UCSD-AML1 (cell line): ENCODE measurements around the gene WBP2.

Source experiments
- DNase-seq: peaks from one replicate; lab custom pipeline; 2025; ENCODE audit not compliant: unreplicated experiment; lab: John Stamatoyannopoulos, UW

Gene WBP2

GRCh38 chr17:75845933-75846691, 9.0 kb downstream of the WBP2 start:
- DNase-seq, result no peak

GRCh38 chr17:75845058-75845711, 9.9 kb downstream of the WBP2 start:
- peak; percentile 91 for DNase-seq

- DNase-seq, result peak; percentile 79
Observed at GRCh38 chr17:75844530-75845057, 10.5 kb downstream of the WBP2 start.

GRCh38 chr17:75843577-75844529, 11.3 kb downstream of the WBP2 start, which contains the start of gene UNC13D:
Gene UNC13D (minus strand): TSS chr17:75844404. CDS start chr17:75844337, 67 bp downstream.
- peak; percentile 83 for DNase-seq

GRCh38 chr17:75842963-75843576, 12.1 kb downstream of the WBP2 start:
- DNase-seq, result no peak

- DNase-seq, result no peak
Observed at GRCh38 chr17:75842411-75842810, 12.7 kb downstream of the WBP2 start.

- no peak for DNase-seq
Observed at GRCh38 chr17:75840799-75841164, 14.4 kb downstream of the WBP2 start.

- DNase-seq, result no peak
Observed at GRCh38 chr17:75839942-75840798, 15.0 kb downstream of the WBP2 start.

GRCh38 chr17:75838410-75838809, 16.7 kb downstream of the WBP2 start:
- no peak for DNase-seq

- DNase-seq, result no peak
Observed at GRCh38 chr17:75837899-75838298, 17.2 kb downstream of the WBP2 start.

GRCh38 chr17:75836605-75837004, 18.5 kb downstream of the WBP2 start:
- DNase-seq, result no peak

- DNase-seq, result no peak
Observed at GRCh38 chr17:75835654-75835987, 19.5 kb downstream of the WBP2 start.

GRCh38 chr17:75834928-75835653, 20.0 kb downstream of the WBP2 start:
- no peak for DNase-seq

- DNase-seq, result no peak
Observed at GRCh38 chr17:75834279-75834920, 20.7 kb downstream of the WBP2 start.

GRCh38 chr17:75832652-75833400, 22.3 kb downstream of the WBP2 start:
- DNase-seq, result no peak

- no peak for DNase-seq
Observed at GRCh38 chr17:75832164-75832651, 22.9 kb downstream of the WBP2 start.

- no peak for DNase-seq
Observed at GRCh38 chr17:75831032-75831571, 24.0 kb downstream of the WBP2 start.
